ENCODE data around the gene HYDIN.

DNA sequence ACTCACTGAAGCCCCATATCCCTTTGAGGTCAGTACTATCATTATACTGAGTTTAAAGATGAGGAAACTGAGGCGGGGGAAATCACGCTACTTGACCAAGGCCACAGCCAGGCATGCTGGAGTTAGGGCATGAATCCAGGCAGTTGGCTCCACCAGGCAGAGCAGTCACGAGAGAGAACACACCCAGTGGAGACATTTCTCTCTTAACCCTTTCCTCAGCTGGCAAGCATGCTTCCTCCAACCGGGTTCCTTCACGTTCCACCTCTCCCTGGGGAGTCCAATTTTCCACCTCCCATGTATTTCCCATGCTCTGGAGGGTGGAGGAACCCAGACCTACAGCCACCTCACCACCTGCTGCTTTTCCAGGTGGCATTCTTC is 462.3 kb downstream of the HYDIN start:
- no peak for TF ChIP-seq MAX (IDR thresholded peaks at IDR 0.05)
- TF ChIP-seq, protein P1, sequence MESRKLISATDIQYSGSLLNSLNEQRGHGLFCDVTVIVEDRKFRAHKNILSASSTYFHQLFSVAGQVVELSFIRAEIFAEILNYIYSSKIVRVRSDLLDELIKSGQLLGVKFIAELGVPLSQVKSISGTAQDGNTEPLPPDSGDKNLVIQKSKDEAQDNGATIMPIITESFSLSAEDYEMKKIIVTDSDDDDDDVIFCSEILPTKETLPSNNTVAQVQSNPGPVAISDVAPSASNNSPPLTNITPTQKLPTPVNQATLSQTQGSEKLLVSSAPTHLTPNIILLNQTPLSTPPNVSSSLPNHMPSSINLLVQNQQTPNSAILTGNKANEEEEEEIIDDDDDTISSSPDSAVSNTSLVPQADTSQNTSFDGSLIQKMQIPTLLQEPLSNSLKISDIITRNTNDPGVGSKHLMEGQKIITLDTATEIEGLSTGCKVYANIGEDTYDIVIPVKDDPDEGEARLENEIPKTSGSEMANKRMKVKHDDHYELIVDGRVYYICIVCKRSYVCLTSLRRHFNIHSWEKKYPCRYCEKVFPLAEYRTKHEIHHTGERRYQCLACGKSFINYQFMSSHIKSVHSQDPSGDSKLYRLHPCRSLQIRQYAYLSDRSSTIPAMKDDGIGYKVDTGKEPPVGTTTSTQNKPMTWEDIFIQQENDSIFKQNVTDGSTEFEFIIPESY (IDR thresholded peaks at IDR 0.05) = no peak
- no peak for TF ChIP-seq CTCF (IDR thresholded peaks at IDR 0.05; ENCODE audit: low read depth, low read length, missing input control)
- TF ChIP-seq FOXA1 (IDR thresholded peaks at IDR 0.05) = no peak
- no peak for TF ChIP-seq RAD21 (IDR thresholded peaks at IDR 0.05)
- no peak for TF ChIP-seq YY1 (IDR thresholded peaks at IDR 0.05)
- TF ChIP-seq REST (IDR thresholded peaks at IDR 0.05) = no peak
- TF ChIP-seq ATF3 (IDR thresholded peaks at IDR 0.05) = no peak
- no peak for TF ChIP-seq EGR1 (IDR thresholded peaks at IDR 0.05; ENCODE audit: low read depth in 2 of 2)
- no peak for TF ChIP-seq GABPA (IDR thresholded peaks at IDR 0.05 in 1 of 2, conservative IDR thresholded peaks at IDR 0.05 in 1 of 2)
- TF ChIP-seq JUND (IDR thresholded peaks at IDR 0.05) = no peak
- TF ChIP-seq HNF4A (conservative IDR thresholded peaks at IDR 0.05) = no peak

All from liver (tissue), 3 donors.